ENCODE data around the gene DHX16. TPM values are rescaled to one million over a fixed set of nuclear protein-coding genes. Genes with fewer than 3 reads are reported as not detected.

Gene DHX16
- total and polyA plus RNA-seq, 9 of the 15 experiments (the other 6 are each of a cell fraction or from before 2014, with no cell fraction given), result 14.6 to 66.1 (median 47.5) TPM

DNA sequence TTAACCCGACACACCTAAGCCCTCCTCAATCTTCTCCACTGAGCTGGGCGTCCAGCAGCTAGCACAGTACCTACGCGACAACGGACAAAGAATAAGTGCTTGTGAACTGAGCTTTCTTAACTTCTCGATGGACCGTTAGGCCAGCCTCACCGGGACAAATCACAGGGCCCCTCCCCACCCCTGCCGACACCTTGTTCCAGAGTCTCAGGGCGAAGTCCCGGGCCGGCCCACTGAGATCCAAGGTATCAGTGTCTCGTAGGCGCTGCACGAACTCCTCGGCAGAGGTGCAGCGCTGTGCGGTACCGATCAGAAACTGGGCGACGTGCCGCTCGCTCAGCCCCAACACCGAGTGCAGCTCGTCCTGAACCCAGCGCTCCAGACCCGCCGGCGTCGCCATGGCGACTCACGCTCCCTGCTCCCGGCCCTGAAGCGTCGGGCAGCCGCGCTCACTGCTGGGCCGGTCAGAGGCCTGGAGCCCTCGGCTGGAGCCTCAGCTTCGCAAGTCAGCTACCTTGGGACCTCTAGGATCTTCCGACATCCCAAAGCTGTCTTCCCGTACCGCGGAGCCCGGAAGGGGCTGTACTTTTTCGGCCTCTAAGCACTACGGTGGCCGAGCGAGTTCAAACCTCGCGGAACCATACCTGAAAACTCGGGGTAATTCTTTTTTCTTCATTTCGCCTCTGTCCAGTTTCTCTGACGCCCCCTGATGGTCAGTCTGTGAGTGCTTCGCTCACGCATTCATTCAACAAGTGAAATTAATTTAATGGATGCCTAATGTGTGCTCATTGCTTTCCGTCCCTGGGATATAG, at the start of gene DHX16 (continued):
- TF ChIP-seq YY1 (IDR thresholded peaks at IDR 0.05; ENCODE audit: borderline replicate concordance in 1 of 3, control insufficient read depth in 1 of 3, extremely low read depth in 1 of 3, insufficient read depth in 3 of 3, insufficient read length in 1 of 3, insufficient replicate concordance in 2 of 3, low read depth in 1 of 3, low read length in 2 of 3) (peak in 1 of 3 experiments; percentile 44), HMG20A (CRISPR knock-in tag; conservative IDR thresholded peaks at IDR 0.05) (no peak), EP300 (IDR thresholded peaks at IDR 0.05; ENCODE audit: low read length) (peak; percentile 58; the same call in 1 of the 2 replicates), SPI1 (IDR thresholded peaks at IDR 0.05; ENCODE audit: borderline replicate concordance, low read depth, low read length) (no peak), SMARCB1 (IDR thresholded peaks at IDR 0.05; ENCODE audit: insufficient read length, low read depth) (no peak), ZNF699 (CRISPR knock-in tag; IDR thresholded peaks at IDR 0.05; ENCODE audit: insufficient replicate concordance) (no peak), CEBPB (tag; IDR thresholded peaks at IDR 0.05) (no peak), KHSRP (IDR thresholded peaks at IDR 0.05) (no peak), CTBP1 (IDR thresholded peaks at IDR 0.05; ENCODE audit: borderline replicate concordance) (peak; percentile 58), RFX1 (IDR thresholded peaks at IDR 0.05) (peak; percentile 94), CSDE1 (IDR thresholded peaks at IDR 0.05) (peak in 1 of 2 experiments; percentile 71; a peak in 1 of 4 replicates), PURB (CRISPR knock-in tag; IDR thresholded peaks at IDR 0.05; ENCODE audit: low read depth) (no peak), TBP (optimal IDR thresholded peaks at IDR 0.05; ENCODE audit: low read depth, low read length) (peak; percentile 57)
- TF ChIP-seq, protein P1, sequence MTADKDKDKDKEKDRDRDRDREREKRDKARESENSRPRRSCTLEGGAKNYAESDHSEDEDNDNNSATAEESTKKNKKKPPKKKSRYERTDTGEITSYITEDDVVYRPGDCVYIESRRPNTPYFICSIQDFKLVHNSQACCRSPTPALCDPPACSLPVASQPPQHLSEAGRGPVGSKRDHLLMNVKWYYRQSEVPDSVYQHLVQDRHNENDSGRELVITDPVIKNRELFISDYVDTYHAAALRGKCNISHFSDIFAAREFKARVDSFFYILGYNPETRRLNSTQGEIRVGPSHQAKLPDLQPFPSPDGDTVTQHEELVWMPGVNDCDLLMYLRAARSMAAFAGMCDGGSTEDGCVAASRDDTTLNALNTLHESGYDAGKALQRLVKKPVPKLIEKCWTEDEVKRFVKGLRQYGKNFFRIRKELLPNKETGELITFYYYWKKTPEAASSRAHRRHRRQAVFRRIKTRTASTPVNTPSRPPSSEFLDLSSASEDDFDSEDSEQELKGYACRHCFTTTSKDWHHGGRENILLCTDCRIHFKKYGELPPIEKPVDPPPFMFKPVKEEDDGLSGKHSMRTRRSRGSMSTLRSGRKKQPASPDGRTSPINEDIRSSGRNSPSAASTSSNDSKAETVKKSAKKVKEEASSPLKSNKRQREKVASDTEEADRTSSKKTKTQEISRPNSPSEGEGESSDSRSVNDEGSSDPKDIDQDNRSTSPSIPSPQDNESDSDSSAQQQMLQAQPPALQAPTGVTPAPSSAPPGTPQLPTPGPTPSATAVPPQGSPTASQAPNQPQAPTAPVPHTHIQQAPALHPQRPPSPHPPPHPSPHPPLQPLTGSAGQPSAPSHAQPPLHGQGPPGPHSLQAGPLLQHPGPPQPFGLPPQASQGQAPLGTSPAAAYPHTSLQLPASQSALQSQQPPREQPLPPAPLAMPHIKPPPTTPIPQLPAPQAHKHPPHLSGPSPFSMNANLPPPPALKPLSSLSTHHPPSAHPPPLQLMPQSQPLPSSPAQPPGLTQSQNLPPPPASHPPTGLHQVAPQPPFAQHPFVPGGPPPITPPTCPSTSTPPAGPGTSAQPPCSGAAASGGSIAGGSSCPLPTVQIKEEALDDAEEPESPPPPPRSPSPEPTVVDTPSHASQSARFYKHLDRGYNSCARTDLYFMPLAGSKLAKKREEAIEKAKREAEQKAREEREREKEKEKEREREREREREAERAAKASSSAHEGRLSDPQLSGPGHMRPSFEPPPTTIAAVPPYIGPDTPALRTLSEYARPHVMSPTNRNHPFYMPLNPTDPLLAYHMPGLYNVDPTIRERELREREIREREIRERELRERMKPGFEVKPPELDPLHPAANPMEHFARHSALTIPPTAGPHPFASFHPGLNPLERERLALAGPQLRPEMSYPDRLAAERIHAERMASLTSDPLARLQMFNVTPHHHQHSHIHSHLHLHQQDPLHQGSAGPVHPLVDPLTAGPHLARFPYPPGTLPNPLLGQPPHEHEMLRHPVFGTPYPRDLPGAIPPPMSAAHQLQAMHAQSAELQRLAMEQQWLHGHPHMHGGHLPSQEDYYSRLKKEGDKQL (CRISPR knock-in tag; IDR thresholded peaks at IDR 0.05; ENCODE audit: borderline replicate concordance), result no peak
- TF ChIP-seq, protein P2, sequence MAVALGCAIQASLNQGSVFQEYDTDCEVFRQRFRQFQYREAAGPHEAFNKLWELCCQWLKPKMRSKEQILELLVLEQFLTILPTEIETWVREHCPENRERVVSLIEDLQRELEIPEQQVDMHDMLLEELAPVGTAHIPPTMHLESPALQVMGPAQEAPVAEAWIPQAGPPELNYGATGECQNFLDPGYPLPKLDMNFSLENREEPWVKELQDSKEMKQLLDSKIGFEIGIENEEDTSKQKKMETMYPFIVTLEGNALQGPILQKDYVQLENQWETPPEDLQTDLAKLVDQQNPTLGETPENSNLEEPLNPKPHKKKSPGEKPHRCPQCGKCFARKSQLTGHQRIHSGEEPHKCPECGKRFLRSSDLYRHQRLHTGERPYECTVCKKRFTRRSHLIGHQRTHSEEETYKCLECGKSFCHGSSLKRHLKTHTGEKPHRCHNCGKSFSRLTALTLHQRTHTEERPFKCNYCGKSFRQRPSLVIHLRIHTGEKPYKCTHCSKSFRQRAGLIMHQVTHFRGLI (CRISPR knock-in tag; IDR thresholded peaks at IDR 0.05), result no peak
- TF ChIP-seq, protein P3, sequence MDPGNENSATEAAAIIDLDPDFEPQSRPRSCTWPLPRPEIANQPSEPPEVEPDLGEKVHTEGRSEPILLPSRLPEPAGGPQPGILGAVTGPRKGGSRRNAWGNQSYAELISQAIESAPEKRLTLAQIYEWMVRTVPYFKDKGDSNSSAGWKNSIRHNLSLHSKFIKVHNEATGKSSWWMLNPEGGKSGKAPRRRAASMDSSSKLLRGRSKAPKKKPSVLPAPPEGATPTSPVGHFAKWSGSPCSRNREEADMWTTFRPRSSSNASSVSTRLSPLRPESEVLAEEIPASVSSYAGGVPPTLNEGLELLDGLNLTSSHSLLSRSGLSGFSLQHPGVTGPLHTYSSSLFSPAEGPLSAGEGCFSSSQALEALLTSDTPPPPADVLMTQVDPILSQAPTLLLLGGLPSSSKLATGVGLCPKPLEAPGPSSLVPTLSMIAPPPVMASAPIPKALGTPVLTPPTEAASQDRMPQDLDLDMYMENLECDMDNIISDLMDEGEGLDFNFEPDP (CRISPR knock-in tag; IDR thresholded peaks at IDR 0.05), result peak; percentile 78; the same call in 1 of the 2 replicates

All from K562 (cell line).